HG03521 (cell line): ENCODE data around the gene COL11A2.
"Not testable (repeated sequence)": the region's sequence is repeated elsewhere in the genome, so short reads cannot be mapped to it uniquely, and the experiment has no call there.

Experiments
- ATAC-seq: cut with Tn5 transposase; IDR thresholded peaks from one replicate; pipeline ENCODE4 v1.9.1; 2021; ENCODE audit warnings: mild to moderate bottlenecking, moderate library complexity; ENCODE audit not compliant: unreplicated experiment

COL11A2 gene

GRCh38 chr6:33192105-33192646 lies at the start of gene COL11A2:
TSS of gene COL11A2 (minus strand) at chr6:33192467. CDS start at chr6:33192240, 227 bp downstream.
- ATAC-seq: no peak

- no peak for ATAC-seq
Measured at GRCh38 chr6:33241968-33242367, 49.7 kb upstream of the COL11A2 start.

DNA sequence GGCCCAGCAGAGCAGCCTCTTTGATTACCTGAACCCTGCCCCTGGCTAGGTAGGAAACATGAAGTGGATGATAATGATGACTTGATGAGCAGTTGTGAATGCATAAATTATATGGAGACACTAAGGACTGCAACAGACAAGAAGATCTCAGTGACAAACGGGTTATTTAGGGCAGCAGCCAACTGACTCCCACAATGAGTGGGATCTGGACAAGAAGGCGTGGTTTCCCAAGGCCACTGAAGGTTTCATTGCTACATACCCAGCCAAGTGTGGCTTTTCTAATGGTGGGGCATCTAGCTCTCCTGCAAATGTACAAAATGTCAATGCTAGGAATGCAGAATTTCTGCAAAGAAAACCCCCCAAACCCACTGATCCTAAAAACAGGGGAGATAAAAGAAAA lies 45.5 kb upstream of the COL11A2 start:
- ATAC-seq: no peak

DNA sequence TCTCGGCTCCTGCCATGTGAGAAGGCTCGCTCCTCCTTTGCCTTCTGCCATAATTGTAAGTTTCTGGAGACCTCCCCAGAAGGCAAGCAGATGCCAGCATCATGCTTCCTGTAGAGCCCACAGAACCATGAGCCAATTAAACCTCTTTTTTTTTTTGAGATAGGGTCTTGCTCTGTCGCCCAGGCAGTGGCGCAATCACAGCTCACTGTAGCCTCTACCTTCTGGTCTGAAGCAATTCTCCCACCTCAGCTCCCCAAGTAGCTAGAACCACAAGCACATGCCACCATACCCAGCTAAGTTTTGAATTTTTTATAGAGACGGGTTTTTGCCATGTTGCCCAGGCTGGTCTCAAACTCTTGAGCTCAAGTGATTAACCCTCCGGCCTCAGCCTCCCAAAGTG lies 44.6 kb upstream of the COL11A2 start:
- no peak for ATAC-seq

DNA sequence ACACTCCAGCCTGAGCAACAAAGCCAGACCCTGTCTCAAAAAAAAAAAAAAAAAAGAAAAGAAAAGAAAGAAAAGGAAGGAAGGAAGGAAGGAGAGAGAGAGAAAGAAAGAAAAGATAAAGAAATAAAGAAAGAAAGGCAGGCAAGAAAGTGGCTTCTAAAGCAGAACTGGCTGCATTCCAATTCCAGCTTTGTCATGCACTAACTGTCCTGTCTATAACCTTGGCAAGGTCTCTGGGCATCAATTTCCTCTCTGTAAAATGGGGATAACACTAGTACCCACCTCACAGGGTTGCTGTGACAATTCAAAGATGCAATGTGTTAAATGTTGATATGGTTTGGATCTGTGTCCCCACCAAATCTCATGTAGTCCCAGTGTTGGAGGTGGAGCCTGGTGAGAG lies 44.1 kb upstream of the COL11A2 start:
- no peak for ATAC-seq

DNA sequence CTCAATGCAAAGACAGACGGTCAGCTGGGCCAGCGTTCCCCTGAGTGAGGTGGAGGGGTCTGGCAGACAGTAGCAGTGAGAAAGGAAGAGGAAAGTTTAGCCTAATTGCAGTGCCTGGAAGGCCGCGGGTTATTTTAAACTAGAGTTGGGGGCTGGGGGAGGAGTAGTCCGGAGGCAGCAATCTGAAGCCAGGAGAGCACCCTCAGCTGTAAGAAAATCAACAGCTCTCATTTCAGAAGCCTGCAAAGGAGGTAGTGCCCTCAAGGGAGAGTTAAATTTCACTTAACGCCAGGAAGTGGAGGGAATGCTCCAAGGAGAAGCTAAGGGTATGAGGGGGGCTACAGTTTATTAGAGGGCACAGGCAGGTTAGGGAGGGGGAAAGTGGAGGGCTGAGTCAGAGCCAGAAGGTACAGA lies 43.0 kb upstream of the COL11A2 start:
- ATAC-seq: no peak

DNA sequence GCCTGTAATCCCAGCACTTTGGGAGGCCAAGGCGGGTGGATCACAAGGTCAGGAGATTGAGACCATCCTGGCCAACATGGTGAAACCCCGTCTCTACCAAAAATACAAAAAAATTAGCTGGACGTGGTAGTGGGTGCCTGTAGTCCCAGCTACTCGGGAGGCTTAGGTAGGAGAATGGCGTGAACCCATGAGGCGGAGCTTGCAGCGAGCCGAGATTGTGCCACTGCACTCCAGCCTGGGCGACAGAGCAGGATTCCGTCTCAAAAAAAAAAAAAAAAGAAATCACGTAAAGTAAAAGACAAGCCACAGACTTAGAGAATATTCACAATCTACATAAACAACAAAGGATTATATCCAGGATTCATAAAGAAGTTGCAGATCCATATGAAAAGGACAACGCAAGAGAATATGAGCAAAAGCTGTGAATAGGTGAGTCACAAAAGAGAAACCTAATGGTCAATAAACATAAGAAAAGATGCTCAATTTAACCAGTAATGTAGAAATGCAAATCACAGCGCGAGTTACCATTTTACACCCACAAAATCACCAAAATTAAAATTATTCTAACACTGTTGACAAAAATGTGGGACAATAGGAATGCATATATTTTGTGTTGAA lies 34.3 kb upstream of the COL11A2 start:
- ATAC-seq: not testable (repeated sequence)

- ATAC-seq: no peak
Measured at GRCh38 chr6:33217681-33218080, 25.4 kb upstream of the COL11A2 start.

GRCh38 chr6:33217246-33217645 lies 25.0 kb upstream of the COL11A2 start:
- ATAC-seq: no peak

DNA sequence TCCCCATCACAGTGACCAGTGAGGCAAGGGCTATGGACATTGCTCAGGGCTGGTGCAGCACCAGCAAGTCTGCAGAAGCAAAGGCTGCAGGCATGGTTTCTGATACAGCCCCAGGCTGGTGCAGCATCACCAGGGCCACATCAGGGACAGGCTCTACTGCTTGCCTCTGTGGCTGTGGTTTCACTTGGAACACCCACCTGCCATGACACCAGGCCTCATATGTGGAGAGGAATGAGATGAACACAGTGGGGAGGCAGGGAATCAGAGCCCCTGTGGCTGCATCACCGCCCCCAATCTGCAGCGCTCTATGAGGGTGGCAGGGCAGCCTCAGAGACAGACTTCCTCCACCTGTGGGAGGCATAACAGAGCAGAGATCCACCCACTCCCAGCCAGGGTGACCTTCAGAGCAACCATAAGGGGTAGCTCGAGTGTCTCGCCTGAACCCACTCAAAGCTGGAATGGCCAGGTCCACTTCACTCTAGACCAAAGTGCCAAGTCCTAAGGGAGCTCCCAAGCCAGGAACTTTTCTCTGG lies 23.9 kb upstream of the COL11A2 start:
- no peak for ATAC-seq

DNA sequence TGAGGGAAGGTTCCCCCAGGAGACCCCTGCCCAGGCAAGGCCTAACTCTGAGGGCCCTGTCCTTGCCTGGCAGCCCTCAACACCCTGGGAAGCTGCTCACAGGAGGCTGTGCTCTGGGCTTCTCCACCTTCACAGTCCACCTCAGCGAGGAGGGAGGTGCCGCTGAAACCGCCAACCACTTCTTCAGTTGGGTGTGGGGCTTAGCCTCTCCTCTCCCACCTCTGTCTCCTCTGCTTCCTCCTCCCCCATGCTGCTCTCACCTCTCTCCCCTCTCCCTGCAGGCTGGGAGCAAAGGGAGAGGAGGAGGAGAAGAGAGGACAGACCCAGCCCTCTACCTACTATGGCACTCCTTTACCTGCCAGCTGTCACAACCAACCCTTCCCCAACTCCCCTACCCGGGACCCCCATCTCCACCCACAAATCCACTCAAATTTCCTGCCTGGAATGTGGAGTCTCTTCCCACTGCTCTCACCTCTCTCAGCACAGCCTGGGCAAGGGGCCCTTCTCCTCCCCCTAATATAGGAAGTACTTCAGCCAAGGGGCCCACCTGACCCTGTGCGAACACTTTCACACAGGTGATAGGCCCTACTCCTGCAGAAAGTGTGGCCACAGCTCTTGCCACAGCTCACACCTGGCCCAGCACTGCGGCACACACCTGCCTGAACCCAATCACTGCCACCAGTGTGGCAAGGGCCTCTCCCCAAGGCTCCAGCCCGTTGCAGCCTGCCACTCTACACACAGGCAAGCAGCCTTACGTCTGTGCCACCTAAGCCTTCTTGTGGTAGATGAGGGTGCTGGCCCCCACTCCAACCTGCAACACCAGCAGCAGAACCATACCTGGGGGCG lies 23.2 kb upstream of the COL11A2 start:
- ATAC-seq: no peak

- ATAC-seq: no peak
Measured at GRCh38 chr6:33213989-33214335, 21.7 kb upstream of the COL11A2 start.

GRCh38 chr6:33213166-33213988 lies 21.1 kb upstream of the COL11A2 start:
- ATAC-seq: no peak

DNA sequence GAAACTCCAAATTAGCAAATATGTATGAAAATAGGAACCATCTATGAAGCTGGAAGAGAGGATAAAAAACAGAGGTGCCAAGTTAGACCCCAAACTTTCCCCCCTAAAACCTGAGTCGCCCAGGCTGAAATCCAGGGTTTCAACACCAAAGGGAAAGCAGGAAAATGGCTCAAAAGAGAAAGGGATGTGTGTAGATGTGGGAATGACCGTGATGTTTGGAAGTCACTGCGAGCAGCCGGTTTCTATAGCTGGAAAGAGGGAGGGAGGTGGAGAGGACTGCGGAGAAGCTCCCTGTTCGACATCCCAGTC lies 20.5 kb upstream of the COL11A2 start:
- no peak for ATAC-seq

- no peak for ATAC-seq
Measured at GRCh38 chr6:33211666-33212422, 19.6 kb upstream of the COL11A2 start.

- ATAC-seq: no peak
Measured at GRCh38 chr6:33211136-33211535, 18.9 kb upstream of the COL11A2 start.

GRCh38 chr6:33209856-33210255 lies 17.6 kb upstream of the COL11A2 start:
- ATAC-seq: no peak

GRCh38 chr6:33208091-33208967 lies 16.1 kb upstream of the COL11A2 start, which contains the start of gene RING1:
TSS of gene RING1 (plus strand) at chr6:33208500. CDS start at chr6:33208823, 323 bp downstream.
- peak; percentile 47 for ATAC-seq

GRCh38 chr6:33207552-33208090 lies 15.4 kb upstream of the COL11A2 start:
- ATAC-seq: no peak
